ENCODE measurements around the gene PLAC9.

PLAC9 gene

GRCh38 chr10:80184291-80184690, 51.8 kb downstream of the PLAC9 start:
- DNase-seq (ENCODE audit: low spot score): no peak

- DNase-seq (ENCODE audit: low spot score): no peak
Measured at GRCh38 chr10:80185578-80186299, 53.2 kb downstream of the PLAC9 start.

- DNase-seq (ENCODE audit: low spot score): no peak
Measured at GRCh38 chr10:80186364-80187012, 54.0 kb downstream of the PLAC9 start.

- no peak for DNase-seq (ENCODE audit: low spot score)
Measured at GRCh38 chr10:80187060-80187459, 54.5 kb downstream of the PLAC9 start.

GRCh38 chr10:80187465-80188409, 55.2 kb downstream of the PLAC9 start:
- DNase-seq (ENCODE audit: low spot score): no peak

- no peak for DNase-seq (ENCODE audit: low spot score)
Measured at GRCh38 chr10:80188713-80189112, 56.2 kb downstream of the PLAC9 start.

- no peak for DNase-seq (ENCODE audit: low spot score)
Measured at GRCh38 chr10:80191589-80192270, 59.2 kb downstream of the PLAC9 start.

GRCh38 chr10:80192553-80192952, 60.0 kb downstream of the PLAC9 start:
- DNase-seq (ENCODE audit: low spot score): no peak

GRCh38 chr10:80194373-80195045, 62.0 kb downstream of the PLAC9 start:
- DNase-seq (ENCODE audit: low spot score): no peak
